HG03280 (cell line): ENCODE results near the gene BRAT1.
A peak's percentile ranks its signal among the peaks of the same experiment; 100 is the strongest.

ENCODE experiments used
- ATAC-seq: cut with Tn5 transposase; IDR thresholded peaks from one replicate; pipeline ENCODE4 v1.9.1; 2021; ENCODE audit warnings: mild to moderate bottlenecking, moderate library complexity; ENCODE audit not compliant: unreplicated experiment

The BRAT1 gene

DNA sequence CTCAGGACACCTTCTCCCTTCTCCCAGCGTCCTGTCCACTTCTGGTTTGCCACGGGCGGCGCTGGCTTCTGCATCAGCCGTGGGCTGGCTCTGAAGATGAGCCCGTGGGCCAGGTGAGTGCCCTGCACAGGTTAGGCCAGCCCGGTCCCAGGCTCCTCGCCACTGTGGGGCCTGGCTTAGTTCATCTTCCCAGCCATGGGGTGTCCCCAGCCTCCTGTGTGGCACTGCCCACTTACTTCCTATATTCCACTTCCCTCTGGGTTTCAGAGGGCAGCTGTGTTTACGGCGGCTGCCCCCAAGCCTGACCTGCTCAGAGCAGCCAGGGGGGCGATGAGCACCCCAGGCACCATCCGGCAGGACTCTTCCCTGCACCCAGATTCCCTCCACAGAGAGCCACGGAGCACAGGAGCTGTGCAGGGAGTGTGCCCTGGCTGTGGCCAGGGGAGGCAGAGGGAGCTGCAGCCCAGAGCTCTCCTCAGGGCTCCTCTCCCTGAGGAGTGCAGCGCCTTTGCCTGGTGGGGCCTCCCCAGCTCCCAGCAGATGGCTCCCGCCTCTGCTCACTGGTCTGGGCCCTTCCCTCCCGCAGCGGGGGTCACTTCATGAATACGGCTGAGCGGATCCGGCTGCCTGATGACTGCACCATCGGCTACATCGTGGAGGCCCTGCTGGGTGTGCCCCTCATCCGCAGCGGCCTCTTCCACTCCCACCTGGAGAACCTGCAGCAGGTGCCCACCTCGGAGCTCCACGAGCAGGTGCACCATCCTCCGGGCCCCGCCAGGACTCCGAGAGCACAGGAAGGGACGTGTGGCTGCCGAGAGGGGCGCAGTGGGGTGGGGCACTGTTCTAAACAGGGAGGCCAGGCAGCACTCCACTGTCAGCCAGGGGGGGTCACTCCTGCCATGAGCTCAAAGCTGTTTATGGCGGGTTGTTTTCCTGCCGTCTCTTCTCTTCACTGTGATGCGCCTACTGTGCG, 29.4 kb downstream of the BRAT1 start:
- no peak for ATAC-seq

DNA sequence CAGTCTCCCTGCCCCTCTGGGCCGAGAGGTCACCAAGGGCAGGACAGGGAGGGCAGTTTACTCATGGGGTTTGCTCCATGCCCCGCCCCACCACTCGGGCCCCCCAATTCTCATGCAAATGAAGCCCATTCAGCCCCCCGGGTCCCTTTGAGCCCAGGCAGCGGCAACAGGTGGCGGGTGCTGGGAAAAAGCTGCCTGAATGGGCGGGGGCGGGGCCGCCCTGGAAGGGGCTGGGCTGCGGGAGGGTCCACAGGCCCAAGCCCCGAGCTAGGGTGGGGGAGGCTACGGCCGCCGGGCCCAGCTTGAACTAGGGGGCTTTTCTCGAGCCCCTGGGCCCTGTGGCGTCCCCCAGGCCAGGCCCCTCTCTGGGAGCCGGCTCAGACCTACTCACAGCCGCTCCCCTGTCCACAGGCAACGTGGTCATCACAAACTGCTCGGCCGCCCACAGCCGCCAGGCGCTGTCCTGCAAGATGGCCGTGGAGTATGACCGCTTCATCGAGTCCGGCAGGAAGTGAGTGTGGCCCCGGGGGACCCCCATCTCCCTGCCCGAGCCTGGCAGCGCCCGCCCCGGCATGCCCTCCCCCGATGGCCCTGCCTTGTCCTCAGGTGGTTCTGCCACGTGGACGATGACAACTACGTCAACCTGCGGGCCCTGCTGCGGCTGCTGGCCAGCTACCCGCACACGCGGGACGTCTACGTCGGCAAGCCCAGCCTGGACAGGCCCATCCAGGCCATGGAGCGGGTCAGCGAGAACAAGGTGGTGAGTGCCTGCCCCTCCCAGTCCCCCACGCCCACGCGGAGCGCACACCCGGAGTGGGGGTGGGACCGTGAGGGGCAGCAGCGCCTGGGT, 30.3 kb downstream of the BRAT1 start:
- no peak for ATAC-seq

DNA sequence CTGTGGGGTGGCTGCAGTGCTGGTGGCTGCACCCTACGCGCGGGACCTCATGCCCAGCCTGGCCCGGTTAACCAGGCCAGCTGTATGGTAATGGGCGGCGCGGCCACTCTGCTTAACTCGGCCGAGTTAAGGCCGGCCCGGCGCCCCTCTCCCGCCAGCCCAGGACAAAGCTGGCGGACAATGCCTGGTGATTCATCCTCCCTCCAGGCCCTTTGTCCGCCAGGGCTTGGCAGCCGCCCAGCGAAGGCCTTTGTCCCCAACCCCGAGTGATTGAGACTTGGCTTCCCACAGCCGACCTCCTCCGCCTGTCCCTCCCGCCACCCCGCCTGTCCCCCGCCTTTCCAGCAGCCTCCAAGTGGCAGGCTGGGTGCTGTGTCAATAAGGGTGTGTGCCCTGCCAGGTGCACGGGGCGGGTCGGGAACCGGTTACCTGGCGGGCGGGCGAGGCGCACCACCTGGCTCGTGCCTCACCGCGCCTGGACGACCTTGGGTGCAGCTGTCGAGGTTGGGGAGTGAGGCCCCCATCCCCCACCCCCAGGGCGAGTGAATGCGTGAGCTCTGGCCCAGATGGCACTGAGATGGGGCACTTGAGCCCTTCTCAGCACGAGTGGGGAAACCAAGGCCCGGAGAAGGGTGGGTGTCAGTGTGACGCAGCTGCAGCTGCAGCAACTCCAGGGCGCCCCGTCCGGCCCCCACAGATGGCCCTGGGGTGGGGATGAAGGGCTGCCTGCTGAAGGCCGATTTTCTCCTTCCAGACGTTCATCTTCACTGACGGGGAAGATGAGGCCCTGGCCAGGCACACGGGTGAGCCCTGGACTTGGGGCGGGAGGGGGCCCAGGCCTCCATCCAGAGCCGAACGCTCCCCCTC, 31.1 kb downstream of the BRAT1 start:
- ATAC-seq = no peak

DNA sequence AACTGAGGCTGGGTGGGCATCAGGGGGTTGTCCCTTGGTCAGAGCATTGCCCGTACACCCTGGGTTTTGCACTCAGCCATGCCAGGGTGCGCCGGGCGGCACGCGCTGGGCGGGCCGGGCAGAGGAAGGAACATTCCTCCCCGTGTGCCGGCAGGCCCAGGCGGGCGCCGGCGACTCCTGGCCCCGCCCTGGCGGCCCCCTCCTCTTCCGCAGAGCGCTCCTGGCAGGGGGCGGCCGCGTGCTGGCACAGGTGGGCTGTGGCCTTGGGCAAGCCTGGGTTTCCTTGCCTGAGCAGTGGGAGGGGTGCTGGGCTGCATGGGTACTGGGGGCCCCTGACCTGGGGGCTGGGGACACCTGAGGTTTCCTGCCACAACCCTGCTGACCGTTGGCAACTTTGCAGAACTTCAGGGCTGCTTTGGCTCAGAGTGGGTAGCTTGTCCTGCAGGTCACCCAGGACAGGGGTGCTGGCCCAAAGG, 31.8 kb downstream of the BRAT1 start:
- ATAC-seq = no peak

DNA sequence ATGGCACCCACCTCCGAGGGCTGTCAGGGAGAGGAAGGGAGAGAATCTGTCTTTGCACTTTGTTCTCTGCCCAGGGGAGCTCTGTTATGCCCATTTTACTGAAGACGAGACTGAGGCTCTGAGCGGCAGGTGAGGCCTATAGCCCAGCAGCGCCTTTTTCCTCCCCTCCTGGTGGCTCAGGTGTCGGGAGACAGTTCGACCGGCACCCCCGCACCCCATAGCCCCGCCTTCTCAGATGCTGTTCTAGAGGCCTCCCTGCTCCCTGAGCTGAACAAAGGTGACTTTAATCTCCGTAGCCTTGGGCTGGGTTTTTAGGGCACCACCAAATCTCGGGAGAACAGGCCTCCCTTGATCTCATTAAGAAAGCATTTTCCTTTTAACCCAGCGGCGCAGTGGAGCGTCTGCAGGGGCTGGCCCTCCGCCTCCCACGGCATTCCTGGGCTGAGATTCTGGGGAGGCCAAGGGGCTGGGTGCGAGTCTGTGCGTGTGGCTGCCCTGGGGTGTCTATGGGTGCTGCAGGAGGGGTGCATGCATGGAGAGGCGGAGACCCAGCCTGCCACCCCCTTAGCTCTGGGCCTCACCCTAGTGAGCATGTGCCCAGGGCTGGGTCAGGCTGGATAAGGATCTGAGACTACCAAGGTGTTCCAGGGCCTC, 32.4 kb downstream of the BRAT1 start:
- ATAC-seq = no peak

DNA sequence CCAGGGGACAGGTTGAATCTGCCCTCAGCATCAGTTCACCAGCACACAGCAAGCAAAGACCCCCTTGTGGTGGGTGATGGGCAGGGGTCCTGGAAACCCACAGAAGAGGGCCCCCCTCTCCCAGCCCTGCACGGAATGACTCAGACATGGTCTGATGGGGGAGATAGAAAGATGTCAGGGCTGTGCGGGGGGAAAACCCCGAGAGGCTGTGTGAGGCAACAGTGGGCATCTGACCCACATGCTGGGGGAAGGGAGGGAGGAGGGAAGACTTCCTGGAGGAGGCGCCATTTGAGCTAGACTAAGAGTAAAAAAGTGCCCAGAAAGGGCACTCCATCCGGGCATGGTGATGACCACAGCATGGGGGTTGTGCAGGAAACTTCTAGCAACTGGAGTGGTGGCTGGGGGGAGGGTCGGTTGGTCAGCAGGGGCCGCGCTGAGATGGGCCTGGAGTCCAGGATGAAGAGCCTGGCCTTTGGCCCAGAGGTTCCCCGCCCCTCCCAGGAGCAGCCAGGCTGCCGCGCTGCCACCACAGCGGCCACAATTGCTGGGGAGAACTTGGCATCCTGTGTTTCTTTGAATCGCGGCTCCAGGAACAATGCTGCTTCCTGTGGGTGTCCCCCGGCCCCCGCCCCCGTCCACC, 33.3 kb downstream of the BRAT1 start:
- no peak for ATAC-seq

DNA sequence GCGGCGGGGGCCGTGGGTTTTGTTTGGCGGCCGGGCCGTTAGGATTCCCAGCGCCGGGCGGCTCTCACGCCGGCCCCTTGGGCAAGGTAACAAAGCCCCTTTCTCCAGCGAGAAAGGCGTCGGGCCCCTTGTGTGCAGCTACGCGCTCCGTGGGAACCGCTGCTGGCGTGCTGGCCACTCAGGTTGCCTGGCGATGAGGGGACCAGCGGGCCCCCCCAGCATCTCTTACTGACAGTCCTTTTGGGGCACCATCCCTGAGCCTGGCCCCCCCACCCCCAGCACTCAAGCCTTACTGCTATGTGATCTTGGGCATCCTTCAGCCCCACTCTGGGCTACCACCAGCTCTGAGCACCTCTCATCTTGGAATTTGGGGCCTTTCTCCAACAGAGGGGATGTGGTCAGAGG, 34.0 kb downstream of the BRAT1 start:
- no peak for ATAC-seq

DNA sequence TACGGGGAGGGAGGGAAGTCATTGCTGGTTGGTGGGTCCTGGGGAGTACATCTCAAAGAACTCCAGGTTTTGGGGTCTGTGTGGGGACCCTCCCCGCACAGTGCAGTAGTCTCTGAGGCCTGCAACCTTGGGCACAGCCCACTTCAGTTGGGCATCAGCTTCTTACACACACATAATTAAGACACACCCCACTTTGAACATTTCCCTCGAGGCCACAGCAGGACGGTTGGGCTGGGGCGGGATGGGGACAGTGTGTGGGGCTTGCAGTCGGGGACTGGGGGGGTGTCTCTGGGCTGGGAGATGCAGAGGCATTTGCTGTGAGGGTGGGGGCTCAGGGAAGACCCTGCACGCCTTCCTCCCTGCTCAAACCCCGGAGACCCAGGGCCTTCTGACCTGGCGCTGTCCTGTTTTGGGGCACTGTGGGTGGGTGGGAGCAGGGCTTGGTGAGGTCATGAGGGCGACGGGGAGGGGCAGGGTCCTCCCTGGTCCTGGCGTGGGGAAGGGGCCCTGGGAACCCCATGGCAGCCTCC, 34.5 kb downstream of the BRAT1 start:
- no peak for ATAC-seq

DNA sequence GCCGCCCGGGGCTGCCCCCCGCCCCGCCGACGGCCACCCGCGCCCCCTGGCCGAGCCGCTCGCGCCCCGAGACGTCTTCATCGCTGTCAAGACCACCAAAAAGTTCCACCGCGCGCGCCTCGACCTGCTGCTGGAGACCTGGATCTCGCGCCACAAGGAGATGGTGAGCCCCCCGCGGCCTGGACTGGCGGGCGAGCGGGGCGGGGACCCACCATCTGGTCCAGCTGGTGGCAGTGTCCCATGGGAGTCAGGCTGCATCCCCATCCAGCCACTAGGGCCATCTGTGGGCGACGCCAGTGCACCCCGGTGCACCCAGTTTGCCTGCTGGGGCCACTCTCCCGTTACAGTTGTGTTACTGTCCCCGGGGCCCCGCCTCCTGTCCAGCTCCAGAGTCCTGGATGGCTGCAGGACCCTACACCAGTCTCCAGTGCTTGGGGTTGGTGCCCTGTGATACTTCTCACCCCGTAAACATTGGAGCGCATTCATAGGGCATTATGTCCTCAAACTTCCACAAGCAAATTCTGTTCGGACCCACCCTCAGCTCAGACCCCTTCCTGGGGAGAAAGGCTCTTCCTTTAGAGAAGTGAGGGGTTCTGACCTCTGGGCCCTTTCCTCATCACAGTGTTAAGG, 35.1 kb downstream of the BRAT1 start:
- no peak for ATAC-seq

DNA sequence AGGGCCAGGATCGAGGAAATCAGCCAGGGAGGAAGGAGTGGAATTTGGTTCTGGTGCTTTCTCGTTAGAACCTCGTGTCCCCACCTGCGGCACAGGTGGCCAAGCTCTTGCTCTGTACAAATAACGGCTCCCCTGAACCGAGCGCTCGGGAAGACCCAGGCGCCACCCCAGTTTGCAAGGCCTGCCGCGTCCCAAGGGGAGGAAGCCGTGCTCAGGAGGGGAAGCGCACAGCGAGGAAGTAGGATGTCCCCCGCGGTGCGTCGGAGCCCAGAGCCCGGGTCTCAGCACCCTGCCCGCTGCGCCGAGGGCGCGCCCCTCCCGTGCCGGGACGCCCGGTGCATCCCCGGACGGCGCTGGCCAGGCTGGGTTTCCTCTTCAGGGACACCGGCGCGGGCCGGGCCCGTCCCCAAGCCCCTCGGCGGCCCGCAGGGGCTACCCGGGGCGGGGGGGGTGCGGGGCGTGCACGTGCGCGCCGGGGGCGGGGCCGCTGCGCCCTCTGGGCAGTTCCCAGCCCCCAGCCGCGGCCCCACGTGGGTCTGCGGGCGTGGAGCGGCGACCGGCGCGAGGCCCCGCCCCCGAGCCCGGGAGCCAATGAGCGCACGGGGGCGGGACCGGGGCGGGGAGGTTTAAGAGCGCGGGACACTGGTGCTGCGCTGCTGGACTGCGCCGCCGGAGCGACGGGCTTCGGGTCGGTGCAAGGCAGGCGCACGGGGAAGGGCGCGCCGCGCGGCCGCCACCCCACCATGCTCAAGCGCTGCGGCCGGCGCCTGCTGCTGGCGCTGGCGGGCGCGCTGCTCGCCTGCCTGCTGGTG, 36.0 kb downstream of the BRAT1 start, which contains the start of gene LFNG:
LFNG (plus strand) TSS at position 656 of the 812 bp plus-strand sequence; CDS start at position 744, 88 bp downstream.
- peak; percentile 88 for ATAC-seq

DNA sequence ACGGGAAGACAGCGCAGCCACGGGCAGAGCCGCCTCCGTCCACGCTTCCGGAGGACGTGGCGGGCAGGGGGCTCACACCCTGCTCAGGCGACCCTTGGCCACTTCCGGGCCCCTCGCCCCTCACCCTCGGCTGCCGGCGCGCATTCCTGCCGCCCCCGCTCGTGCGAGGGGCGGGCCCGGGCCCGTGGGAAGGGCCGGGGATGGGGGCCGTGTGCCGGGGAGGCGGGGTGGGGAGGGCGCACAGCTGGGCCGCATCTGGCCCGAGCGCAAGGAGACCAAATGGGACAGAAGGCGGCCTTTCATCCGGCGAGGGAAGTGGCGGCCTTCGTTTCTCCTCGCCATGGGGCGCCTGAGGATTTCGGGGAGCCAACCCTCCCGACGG, 36.6 kb downstream of the BRAT1 start:
- no peak for ATAC-seq

DNA sequence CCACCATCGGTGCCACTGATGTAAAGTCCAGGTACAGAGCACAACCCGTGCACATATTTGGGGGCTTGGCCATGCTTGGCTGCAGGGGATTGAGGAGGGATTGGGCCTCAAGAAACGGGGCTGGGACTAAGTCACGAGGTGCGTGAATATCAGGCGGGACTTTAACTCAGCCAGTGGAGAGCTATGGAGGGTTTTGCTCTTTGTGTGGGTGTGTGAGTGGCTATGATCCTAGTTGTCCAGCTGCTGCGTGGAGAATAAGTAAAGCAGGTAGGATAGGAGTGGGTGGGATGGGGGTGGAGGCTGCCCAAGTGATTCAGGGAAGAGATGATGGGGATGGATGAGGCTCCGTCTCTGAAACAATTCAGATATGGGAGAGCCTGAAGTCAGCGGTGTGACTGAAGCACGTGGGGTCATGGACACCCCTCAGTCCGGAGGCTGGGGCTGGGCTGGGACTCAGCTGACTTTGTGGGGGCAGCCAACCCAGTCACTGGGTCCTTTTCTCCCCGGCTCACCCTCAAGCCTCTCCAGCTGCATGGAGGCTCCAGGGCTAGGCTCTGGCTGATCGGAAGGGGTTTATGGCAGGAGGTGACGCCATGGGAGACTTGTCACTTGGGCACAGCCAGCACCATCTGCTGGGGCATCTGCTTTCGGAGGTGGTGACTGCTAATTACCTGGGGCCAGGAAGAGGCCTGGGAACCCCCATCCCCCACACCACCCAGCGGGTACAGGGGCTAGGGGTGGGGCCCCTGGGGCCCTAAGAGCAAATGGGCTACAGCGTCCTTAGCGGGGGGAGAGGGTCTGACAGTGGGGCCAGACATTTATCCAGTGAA, 37.4 kb downstream of the BRAT1 start:
- no peak for ATAC-seq

DNA sequence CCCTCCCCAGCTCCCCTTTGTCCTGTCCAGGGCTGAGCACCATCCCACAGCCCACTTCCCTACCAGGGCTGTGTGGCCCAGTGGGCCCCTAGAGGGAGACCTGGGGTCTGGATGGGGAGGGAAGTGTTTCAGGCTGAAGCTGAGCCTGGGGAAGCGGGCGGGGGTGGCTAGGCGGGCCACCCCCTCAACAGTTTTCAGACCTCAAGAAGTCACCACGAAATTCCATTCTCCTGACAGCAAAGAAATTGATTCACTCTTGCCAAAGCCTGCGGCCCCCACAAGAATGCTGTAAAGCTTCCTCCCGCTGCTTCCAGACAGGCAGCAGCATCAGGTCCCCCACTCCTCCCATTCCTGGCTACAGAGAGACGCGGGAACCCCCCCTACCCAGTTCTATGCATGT, 38.3 kb downstream of the BRAT1 start:
- no peak for ATAC-seq

DNA sequence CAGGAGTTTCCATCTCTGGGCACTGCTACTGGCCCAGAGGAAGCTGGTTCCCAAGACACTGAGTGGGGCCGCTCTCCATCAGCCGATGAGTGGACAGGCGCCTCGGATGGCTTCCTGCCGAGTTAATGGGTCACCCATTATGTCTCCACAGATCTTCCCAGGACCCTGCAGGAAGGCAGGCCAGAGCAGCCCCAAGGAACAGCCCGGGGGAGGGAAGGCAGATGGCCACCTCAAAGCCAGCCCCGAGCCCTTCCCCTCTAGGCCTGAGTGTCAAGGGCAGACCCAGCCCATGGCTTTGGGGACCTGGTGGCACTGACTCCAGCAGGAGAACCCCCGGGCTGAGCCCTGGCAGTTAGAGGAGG, 39.1 kb downstream of the BRAT1 start:
- ATAC-seq = no peak

DNA sequence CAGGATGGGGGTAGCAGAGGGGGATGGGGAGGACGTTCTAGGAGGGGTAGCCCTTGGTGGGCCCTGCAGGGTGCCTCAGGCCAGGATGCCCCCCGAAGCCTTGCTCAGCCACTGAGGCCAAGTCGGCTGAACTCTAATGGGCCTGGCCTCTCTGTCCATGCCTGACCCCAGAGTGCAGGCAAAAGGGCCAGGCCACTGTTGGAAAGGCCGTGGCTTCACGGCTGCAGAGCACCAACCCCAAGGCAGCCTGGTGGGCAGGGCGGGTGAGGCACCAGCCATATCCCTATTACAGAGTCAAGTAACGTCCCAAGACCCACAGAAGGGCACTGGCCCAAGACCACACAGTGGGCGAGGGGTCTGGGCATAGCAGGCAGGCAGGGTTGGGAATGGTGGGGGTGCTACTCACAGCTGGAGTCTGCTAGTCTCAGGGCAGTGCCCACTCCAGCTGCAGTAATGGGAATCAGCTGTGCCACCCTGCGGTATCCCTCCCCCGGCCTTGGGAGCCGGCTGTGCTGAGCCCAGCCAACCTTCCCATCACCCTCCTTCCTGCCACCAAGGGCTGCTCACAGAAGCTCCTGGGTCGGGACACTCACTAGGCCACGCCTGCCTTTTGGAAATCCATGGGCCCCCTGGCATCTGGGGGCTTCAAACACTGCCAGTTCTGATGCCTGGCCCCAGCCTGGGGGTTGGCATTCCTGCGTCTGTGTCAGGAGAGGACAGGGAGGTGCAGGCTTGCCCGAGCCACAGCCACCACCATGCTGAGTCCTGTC, 39.7 kb downstream of the BRAT1 start:
- ATAC-seq = no peak
